OCI-LY7 (cell line): ENCODE data around the gene CLASP2. TPM values are rescaled to one million over a fixed set of nuclear protein-coding genes. Genes with fewer than 3 reads are reported as not detected.
"Not testable (repeated sequence)": the region's sequence is repeated elsewhere in the genome, so short reads cannot be mapped to it uniquely, and the experiment has no call there.

ENCODE experiments used
- BruUV-seq: library from RNA; stranded (reverse); fragments of 400-500 nt; replicated peaks from 2 replicates; lab custom pipeline; 2021; lab: Mats Ljungman, UMichigan
- CTCF ChIA-PET: fragments of 300-600 bp; sonication (Branson Sonifier 250); formaldehyde crosslinking; loops from one replicate; lab custom pipeline; 2022; ENCODE audit warnings: antibody characterized with exemption; ENCODE audit not compliant: unreplicated experiment; lab: Charles Lee
- POLR2A ChIA-PET: fragments of 300-600 bp; sonication (Branson Sonifier 250); formaldehyde crosslinking; loops from one replicate; lab custom pipeline; 2022; ENCODE audit warnings: antibody characterized with exemption; lab: Charles Lee
- DNase-seq: peaks from one replicate; pipeline ENCODE4 v3.0.0-alpha.2; 2015; ENCODE audit warnings: low spot score
- H2AFZ ChIP-seq: fragments of 200-600 bp; sonication (generic), shearing (Covaris generic); 2 replicates; pipeline ENCODE4 v1.6.1; 2014; ENCODE audit warnings: mild to moderate bottlenecking, antibody characterized with exemption, low read length, moderate library complexity
- H3K27ac ChIP-seq: fragments of 200-600 bp; sonication (generic); 2 replicates; pipeline ENCODE4 v1.5.1; 2014; ENCODE audit warnings: mixed run types, low read depth, mild to moderate bottlenecking, moderate library complexity, low read length, inconsistent platforms; ENCODE audit not compliant: poor library complexity, severe bottlenecking
- H3K36me3 ChIP-seq: fragments of 200-600 bp; sonication (generic); 2 replicates; pipeline ENCODE4 v1.6.1; 2014; ENCODE audit warnings: mild to moderate bottlenecking, antibody characterized with exemption, low read length, moderate library complexity, mixed read lengths; ENCODE audit not compliant: insufficient read depth
- H3K4me1 ChIP-seq: fragments of 200-600 bp; sonication (generic); 2 replicates; pipeline ENCODE4 v1.5.1; 2014; ENCODE audit warnings: mild to moderate bottlenecking, low read length; ENCODE audit not compliant: insufficient read depth, poor library complexity, severe bottlenecking
- H3K4me2 ChIP-seq: fragments of 200-600 bp; sonication (generic); 2 replicates; pipeline ENCODE4 v1.6.1; 2014; ENCODE audit warnings: mild to moderate bottlenecking, low read length
- H3K4me3 ChIP-seq: fragments of 200-600 bp; sonication (generic); 2 replicates; pipeline ENCODE4 v1.5.1; 2014; ENCODE audit warnings: mild to moderate bottlenecking, low read depth, low read length; ENCODE audit not compliant: poor library complexity, severe bottlenecking
- H3K79me2 ChIP-seq: fragments of 200-600 bp; sonication (generic); 2 replicates; pipeline ENCODE4 v1.6.1; 2016; ENCODE audit warnings: low read depth, mild to moderate bottlenecking, low read length, moderate library complexity, mixed read lengths; ENCODE audit not compliant: insufficient read depth
- H3K9me2 ChIP-seq: fragments of 200-600 bp; sonication (generic); 2 replicates; pipeline ENCODE4 v1.6.1; 2016; ENCODE audit warnings: mild to moderate bottlenecking, low read length, mixed read lengths; ENCODE audit not compliant: insufficient read depth
- H3K9me3 ChIP-seq: fragments of 200-600 bp; sonication (generic); 2 replicates; pipeline ENCODE4 v1.6.1; 2014; ENCODE audit warnings: mild to moderate bottlenecking, mixed run types, low read length, mixed read lengths
- H4K20me1 ChIP-seq: fragments of 200-600 bp; sonication (generic); 2 replicates; pipeline ENCODE4 v1.6.1; 2014; ENCODE audit warnings: mild to moderate bottlenecking, antibody characterized with exemption, low read length, moderate library complexity, mixed read lengths; ENCODE audit not compliant: insufficient read depth
- EZH2phosphoT487 ChIP-seq: fragments of 200-600 bp; sonication (generic); IDR thresholded peaks from 2 replicates; pipeline ENCODE4 v1.6.1; 2018; ENCODE audit warnings: low read depth, borderline replicate concordance, mild to moderate bottlenecking, mixed run types, antibody characterized with exemption, low read length, moderate library complexity, mixed read lengths
- intact Hi-C: fragments of 100-400 bp; cut with micrococcal nuclease; formaldehyde crosslinking; loops from one replicate; pipeline ENCODE4 v1.10.0; 2022; ENCODE audit not compliant: unreplicated experiment
- total RNA-seq, 2 experiments: library from RNA; depleted of rRNA in 1 of 2; stranded (reverse); fragments of >200 nt in 1 of 2; shearing (Covaris generic) in 1 of 2; gene quantifications; 2 replicates each; pipeline ENCODE4 v1.2.3, GENCODE V29; 2014 to 2022
- TF ChIP-seq, protein P1 (sequence below): fragments of 200-600 bp; sonication (generic); conservative IDR thresholded peaks from 2 replicates; pipeline ENCODE4 v1.5.1; 2014; ENCODE audit warnings: mild to moderate bottlenecking, antibody characterized with exemption, low read length, moderate library complexity, mixed read lengths

Gene CLASP2
- total RNA-seq, 2 experiments from 2014 or later, result 95.5 to 99.1 TPM

GRCh38 chr3:33461097-33461496 is 257.0 kb downstream of the CLASP2 start:
- H4K20me1 ChIP-seq, result no peaks in the 10 kb centered on the region
- no TSS peak for BruUV-seq
- H3K9me2 ChIP-seq, result no peaks in the 10 kb centered on the region
- no peaks in the 10 kb centered on the region for H3K79me2 ChIP-seq
- ChIA-PET POLR2A (interaction anchor here (0.6 to 1.2 kb wide), 5 partner anchors 17 to 457 kb away, joined by 3 to 7 read pairs (median 3); partner anchors contain the start of gene PDCD6IP), CTCF (no interaction called here)
- no peaks in the 10 kb centered on the region for H3K36me3 ChIP-seq
- intact Hi-C loops, result no loop called here
- H3K27ac ChIP-seq, result no peak overlapping the region
- H3K4me2 ChIP-seq, result no peak overlapping the region
- TF ChIP-seq EZH2phosphoT487, result no peak
- TF ChIP-seq, protein P1, sequence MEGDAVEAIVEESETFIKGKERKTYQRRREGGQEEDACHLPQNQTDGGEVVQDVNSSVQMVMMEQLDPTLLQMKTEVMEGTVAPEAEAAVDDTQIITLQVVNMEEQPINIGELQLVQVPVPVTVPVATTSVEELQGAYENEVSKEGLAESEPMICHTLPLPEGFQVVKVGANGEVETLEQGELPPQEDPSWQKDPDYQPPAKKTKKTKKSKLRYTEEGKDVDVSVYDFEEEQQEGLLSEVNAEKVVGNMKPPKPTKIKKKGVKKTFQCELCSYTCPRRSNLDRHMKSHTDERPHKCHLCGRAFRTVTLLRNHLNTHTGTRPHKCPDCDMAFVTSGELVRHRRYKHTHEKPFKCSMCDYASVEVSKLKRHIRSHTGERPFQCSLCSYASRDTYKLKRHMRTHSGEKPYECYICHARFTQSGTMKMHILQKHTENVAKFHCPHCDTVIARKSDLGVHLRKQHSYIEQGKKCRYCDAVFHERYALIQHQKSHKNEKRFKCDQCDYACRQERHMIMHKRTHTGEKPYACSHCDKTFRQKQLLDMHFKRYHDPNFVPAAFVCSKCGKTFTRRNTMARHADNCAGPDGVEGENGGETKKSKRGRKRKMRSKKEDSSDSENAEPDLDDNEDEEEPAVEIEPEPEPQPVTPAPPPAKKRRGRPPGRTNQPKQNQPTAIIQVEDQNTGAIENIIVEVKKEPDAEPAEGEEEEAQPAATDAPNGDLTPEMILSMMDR, result no peak
- H3K9me3 ChIP-seq, result no peaks in the 10 kb centered on the region
- no peaks in the 10 kb centered on the region for H3K4me1 ChIP-seq
- H2AFZ ChIP-seq, result no peak overlapping the region
- no peak overlapping the region for H3K4me3 ChIP-seq
- no peak for DNase-seq

DNA sequence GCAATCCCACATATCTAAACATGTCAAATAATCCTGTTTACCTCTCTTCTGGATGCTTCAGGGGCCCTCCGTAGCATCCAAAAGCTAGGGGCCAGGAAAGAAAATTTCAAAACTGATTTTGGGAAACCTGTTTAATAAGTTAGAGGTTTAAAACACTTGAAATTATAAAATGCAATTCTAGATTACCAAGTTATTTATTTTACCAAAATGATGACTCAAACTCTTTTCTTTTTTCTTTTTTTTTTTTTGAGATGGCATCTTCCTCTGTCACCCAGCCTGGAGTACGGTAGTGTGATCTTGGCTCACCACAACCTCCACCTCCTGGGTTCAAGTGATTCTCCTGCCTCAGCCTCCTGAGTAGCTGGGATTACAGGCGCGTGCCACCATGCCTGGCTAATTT is 258.5 kb downstream of the CLASP2 start:
- BruUV-seq, result not testable (repeated sequence)

DNA sequence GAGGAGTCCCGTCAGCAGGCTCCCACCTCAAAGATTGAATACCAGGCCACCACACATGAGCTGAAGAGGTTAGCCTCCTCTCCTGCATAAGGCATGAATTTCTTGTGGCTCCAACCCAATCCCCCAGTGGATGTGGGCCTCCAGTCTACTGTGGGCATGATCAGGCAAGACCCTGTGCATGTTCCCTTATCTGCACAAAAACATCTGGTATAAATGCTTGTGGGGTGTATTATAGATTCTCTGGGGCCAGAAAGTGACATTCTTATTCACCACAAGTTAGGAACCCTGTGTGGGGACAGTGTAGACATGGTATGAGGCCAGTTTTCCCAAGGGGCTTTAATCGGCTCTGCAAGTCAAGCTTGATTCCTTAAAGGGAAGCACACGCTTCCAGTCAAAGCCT is 259.6 kb downstream of the CLASP2 start:
- Histone ChIP-seq H3K4me2 (no peak overlapping the region), H3K9me3 (no peaks in the 10 kb centered on the region), H3K4me3 (no peak overlapping the region), H3K9me2 (no peaks in the 10 kb centered on the region), H3K36me3 (no peaks in the 10 kb centered on the region), H4K20me1 (no peaks in the 10 kb centered on the region), H3K27ac (no peak overlapping the region), H3K79me2 (no peaks in the 10 kb centered on the region), H2AFZ (no peak overlapping the region), H3K4me1 (no peaks in the 10 kb centered on the region)
- DNase-seq, result no peak
- POLR2A ChIA-PET, result no interaction called here
- CTCF ChIA-PET, result no interaction called here
- TF ChIP-seq EZH2phosphoT487, result no peak
- TF ChIP-seq, protein P1, result no peak
- intact Hi-C loops, result no loop called here
- BruUV-seq, result no TSS peak

More for the DNA sequence above, 258.5 kb downstream of the CLASP2 start:
- H3K4me1 ChIP-seq, H3K79me2 ChIP-seq, H2AFZ ChIP-seq, H3K9me3 ChIP-seq, DNase-seq, intact Hi-C loops, H3K27ac ChIP-seq, H3K4me3 ChIP-seq, H4K20me1 ChIP-seq, H3K4me2 ChIP-seq, H3K9me2 ChIP-seq, CTCF ChIA-PET, H3K36me3 ChIP-seq: not testable (repeated sequence)
- POLR2A ChIA-PET, result interaction anchor here (0.9 kb wide), 1 partner anchor 98 kb away, joined by 6 read pairs; no protein-coding TSS in a partner anchor
